Measurements from ENCODE around the gene THAP10.

THAP10 gene

DNA sequence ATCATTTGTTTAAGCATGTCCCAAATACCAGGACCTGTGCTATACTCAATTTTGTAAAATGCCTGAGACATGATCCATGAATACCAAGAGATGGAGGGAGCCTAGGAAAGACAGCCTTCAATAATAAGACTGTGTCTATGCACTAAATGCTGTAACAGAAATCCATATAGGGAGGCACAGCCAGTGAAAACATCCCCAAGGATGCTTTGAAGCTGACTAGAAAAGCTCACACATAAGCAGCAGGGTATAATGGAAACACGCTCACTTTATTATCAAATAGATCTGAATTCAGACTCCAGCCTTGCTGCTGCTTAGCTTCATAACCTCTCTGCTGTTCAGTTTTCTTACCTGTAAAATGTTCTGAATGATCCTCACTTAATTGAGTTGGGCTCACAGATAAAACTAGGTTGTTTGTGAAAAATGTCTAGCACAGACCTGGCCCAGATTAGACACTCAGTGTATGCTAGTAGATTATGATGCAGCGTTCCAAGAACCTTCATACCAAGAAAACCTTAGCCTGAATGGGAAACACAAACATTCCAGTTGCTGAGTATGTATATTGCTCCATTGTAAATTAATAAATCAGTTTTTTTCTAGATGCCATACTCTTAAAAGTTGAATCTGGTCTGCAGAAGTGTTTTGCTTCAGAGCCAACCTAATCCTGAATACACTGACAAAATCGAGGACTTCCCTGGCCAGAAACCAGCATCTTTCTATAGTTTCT is 34.5 kb downstream of the THAP10 start:
- no peak for DNase-seq (ENCODE audit: low spot score)
- Histone ChIP-seq H3K4me3 (no peak overlapping the region), H3K27ac (peak overlapping the region; percentile 65 to 85)
- no peak for TF ChIP-seq CTCF (IDR thresholded peaks at IDR 0.05)

- H3K4me3 ChIP-seq, result peak overlapping the region; percentile 48
- TF ChIP-seq CTCF (IDR thresholded peaks at IDR 0.05), result no peak
- peak overlapping the region; percentile 65 to 85 for H3K27ac ChIP-seq
- peak; percentile 92 for DNase-seq (ENCODE audit: low spot score)
Measured at GRCh38 chr15:70856884-70857561, 35.2 kb downstream of the THAP10 start.

DNA sequence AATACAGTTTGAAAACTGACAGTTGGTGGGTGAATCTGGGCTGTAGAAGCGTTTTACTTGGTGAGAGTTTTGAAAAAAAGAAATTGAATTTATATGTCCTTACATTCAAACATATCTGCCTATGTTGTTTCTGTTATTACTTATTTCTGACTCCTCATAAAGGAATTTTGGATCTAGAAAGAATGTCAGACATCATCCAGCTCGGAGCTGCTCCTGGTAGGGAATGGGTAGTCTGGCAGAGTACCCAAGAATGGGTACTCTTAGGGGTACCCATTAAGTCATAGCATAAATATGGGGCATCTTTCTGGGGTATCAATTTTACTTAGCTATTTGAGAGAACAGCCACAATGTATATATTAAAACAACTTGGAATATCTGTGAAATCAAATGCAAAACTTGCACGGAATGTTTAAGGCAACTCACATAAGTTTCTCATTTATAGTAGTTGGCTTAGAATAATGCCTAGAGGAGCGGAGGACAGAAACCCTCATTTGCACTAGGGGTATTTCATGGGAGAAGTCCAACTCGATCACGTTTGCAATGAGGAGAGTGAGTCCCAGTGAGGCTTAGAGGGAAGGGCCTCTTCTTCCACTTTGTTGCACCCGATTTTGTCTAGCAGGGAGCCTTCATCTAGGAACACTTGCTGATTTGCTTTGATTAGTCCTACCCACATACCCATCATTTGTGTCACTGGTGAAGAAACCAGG is 35.9 kb downstream of the THAP10 start:
- no peak for DNase-seq (ENCODE audit: low spot score)
- peak overlapping the region; percentile 48 for H3K4me3 ChIP-seq
- TF ChIP-seq CTCF (IDR thresholded peaks at IDR 0.05), result no peak
- H3K27ac ChIP-seq, result peak overlapping the region; percentile 65 to 85

DNA sequence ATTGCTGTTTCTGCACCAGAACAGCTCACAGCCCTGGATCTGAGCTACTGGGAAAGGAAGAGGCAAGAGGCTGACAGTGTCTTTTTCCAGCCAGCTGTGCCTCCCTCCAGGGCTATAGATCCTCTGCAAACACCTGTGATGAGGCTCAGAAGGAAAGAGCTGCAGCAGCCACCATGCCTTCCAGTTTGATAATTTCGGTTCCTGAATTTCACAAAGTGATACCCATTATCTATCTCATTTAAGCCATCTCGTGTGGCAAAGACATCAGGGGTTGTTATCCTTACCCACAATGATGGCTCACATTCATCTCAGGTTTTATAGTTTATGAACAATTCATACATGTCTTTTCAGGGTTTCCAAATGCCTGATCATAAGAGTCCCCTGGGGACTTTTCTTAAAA is 36.5 kb downstream of the THAP10 start:
- H3K27ac ChIP-seq, result peak overlapping the region in 1 of 2 donors; percentile 64
- no peak for TF ChIP-seq CTCF (IDR thresholded peaks at IDR 0.05)
- no peak overlapping the region for H3K4me3 ChIP-seq
- DNase-seq (ENCODE audit: low spot score), result no peak

DNA sequence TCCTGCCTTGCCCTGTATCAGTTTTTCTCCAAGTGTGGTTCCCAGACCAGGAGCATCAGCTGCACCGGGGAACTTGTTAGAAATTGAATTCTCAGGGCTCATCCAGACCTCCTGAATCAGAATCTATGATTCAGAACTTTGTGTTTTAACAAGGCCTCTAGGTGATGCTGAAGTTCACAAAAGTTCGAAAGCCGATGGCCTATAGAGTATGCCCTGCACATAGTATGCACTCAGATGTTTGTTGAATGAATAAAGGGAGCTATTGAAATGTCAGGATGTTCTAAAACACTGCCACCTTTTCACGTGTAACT is 37.6 kb downstream of the THAP10 start:
- no peak for TF ChIP-seq CTCF (IDR thresholded peaks at IDR 0.05)
- peak overlapping the region; percentile 96 to 97 for H3K27ac ChIP-seq
- peak overlapping the region; percentile 83 for H3K4me3 ChIP-seq
- DNase-seq (ENCODE audit: low spot score), result no peak

GRCh38 chr15:70853973-70854665 is 38.1 kb downstream of the THAP10 start, which contains the start of gene LARP6:
LARP6 (minus strand) TSS chr15:70854157; CDS start chr15:70854088, 69 bp downstream.
- Histone ChIP-seq H3K27ac (peak within 1 kb of the TSS; percentile 96 to 97), H3K4me3 (peak within 1 kb of the TSS; percentile 83)
- no peak for TF ChIP-seq CTCF (IDR thresholded peaks at IDR 0.05)
- DNase-seq (ENCODE audit: low spot score), result no peak
